GM23338 (cell line): Measurements from ENCODE around the gene PCBP3. TPM values are rescaled to one million over a fixed set of nuclear protein-coding genes. Genes with fewer than 3 reads are reported as not detected.

Experiments used
- ATAC-seq: fragments of 200-7000 bp; cut with Tn5 transposase; 3 replicates; pipeline ENCODE4 v1.9.1; 2020
- DNase-seq: peaks from one replicate; pipeline ENCODE4 v3.0.0-alpha.2; 2015; ENCODE audit warnings: low spot score
- H2AFZ ChIP-seq: fragments of 200-600 bp; sonication (generic); 2 replicates; pipeline ENCODE4 v1.8.0; 2016; ENCODE audit warnings: antibody characterized with exemption, mild to moderate bottlenecking, moderate library complexity
- H3F3A ChIP-seq: fragments of 200-600 bp; sonication (generic); replicated peaks from 2 replicates; pipeline ENCODE4 v1.8.0; 2017; ENCODE audit warnings: antibody characterized with exemption, mixed run types, low read depth
- H3K27ac ChIP-seq: fragments of 200-600 bp; sonication (generic); 2 replicates; pipeline ENCODE4 v1.6.1; 2016; ENCODE audit warnings: low read depth
- H3K27me3 ChIP-seq: fragments of 200-600 bp; sonication (generic); 2 replicates; pipeline ENCODE4 v1.8.0; 2016; ENCODE audit warnings: mild to moderate bottlenecking, mixed run types, moderate library complexity; ENCODE audit not compliant: insufficient read depth
- H3K36me3 ChIP-seq: fragments of 200-600 bp; sonication (generic); 2 replicates; pipeline ENCODE4 v1.8.0; 2016; ENCODE audit warnings: mild to moderate bottlenecking; ENCODE audit not compliant: insufficient read depth
- H3K4me1 ChIP-seq: fragments of 200-600 bp; sonication (generic); 2 replicates; pipeline ENCODE4 v1.8.0; 2016; ENCODE audit warnings: mild to moderate bottlenecking, moderate library complexity; ENCODE audit not compliant: insufficient read depth
- H3K4me2 ChIP-seq: fragments of 200-600 bp; sonication (generic); 2 replicates; pipeline ENCODE4 v1.7.1; 2017; ENCODE audit warnings: mixed run types
- H3K4me3 ChIP-seq: fragments of 200-600 bp; sonication (generic); 2 replicates; pipeline ENCODE4 v1.6.1; 2016; ENCODE audit warnings: mixed run types
- H3K79me2 ChIP-seq: fragments of 200-600 bp; sonication (generic); replicated peaks from 2 replicates; pipeline ENCODE4 v1.8.0; 2017; ENCODE audit warnings: mild to moderate bottlenecking; ENCODE audit not compliant: insufficient read depth
- H3K9me2 ChIP-seq: fragments of 200-600 bp; sonication (generic); 2 replicates; pipeline ENCODE4 v1.8.0; 2017; ENCODE audit not compliant: insufficient read depth
- H4K20me1 ChIP-seq: fragments of 200-600 bp; sonication (generic); replicated peaks from 2 replicates; pipeline ENCODE4 v1.8.0; 2017; ENCODE audit warnings: mild to moderate bottlenecking; ENCODE audit not compliant: insufficient read depth
- H3K27ac Mint-ChIP-seq: 2 replicates; pipeline ENCODE4 v1.8.0; 2020; ENCODE audit warnings: inconsistent platforms, mild to moderate bottlenecking, moderate library complexity, mixed read lengths
- H3K27me3 Mint-ChIP-seq: 3 replicates; pipeline ENCODE4 v1.8.0; 2022; ENCODE audit warnings: low read depth, mild to moderate bottlenecking, moderate library complexity, mixed read lengths, inconsistent platforms; ENCODE audit not compliant: insufficient read depth, poor library complexity
- H3K36me3 Mint-ChIP-seq: 3 replicates; pipeline ENCODE4 v1.8.0; 2021; ENCODE audit warnings: low read depth, mild to moderate bottlenecking, inconsistent platforms, moderate library complexity, mixed read lengths
- H3K4me1 Mint-ChIP-seq: 3 replicates; pipeline ENCODE4 v1.8.0; 2020; ENCODE audit warnings: mild to moderate bottlenecking, inconsistent platforms, mixed read lengths
- H3K4me3 Mint-ChIP-seq: 3 replicates; pipeline ENCODE4 v1.8.0; 2021; ENCODE audit warnings: moderate library complexity, mild to moderate bottlenecking, inconsistent platforms, mixed read lengths
- H3K9me3 Mint-ChIP-seq: 3 replicates; pipeline ENCODE4 v1.8.0; 2020; ENCODE audit warnings: moderate library complexity, mild to moderate bottlenecking, inconsistent platforms, mixed read lengths
- CREB1 ChIP-seq: fragments of 250-450 bp; sonication (Bioruptor Pico); IDR thresholded peaks from 2 replicates; pipeline ENCODE4 v1.5.0; 2020; ENCODE audit warnings: low read depth, mild to moderate bottlenecking, moderate library complexity
- CTCF ChIP-seq, 2 experiments: fragments of 200-600 bp in 1 of 2; sonication (generic) in 1 of 2; conservative IDR thresholded peaks; 2 replicates each; pipeline versions ENCODE4 v1.5.1 to v1.6.1; 2016 to 2017; ENCODE audit warnings: antibody characterized with exemption in 2 of 2, low read depth in 2 of 2, mild to moderate bottlenecking in 2 of 2, moderate library complexity in 1 of 2
- ETS1 ChIP-seq: IDR thresholded peaks from 2 replicates; pipeline ENCODE4 v1.6.1; 2016; ENCODE audit warnings: antibody characterized with exemption
- EZH2 ChIP-seq: fragments of 200-600 bp; sonication (generic); IDR thresholded peaks from one replicate; pipeline ENCODE4 v1.8.0; 2017; ENCODE audit warnings: antibody characterized with exemption, mild to moderate bottlenecking, low read depth; ENCODE audit not compliant: unreplicated experiment
- EZH2phosphoT487 ChIP-seq: fragments of 200-600 bp; sonication (generic); IDR thresholded peaks from one replicate; pipeline ENCODE4 v1.8.1; 2018; ENCODE audit warnings: antibody characterized with exemption; ENCODE audit not compliant: unreplicated experiment
- JUNB ChIP-seq: IDR thresholded peaks from one replicate; pipeline ENCODE4 v1.6.1; 2016; ENCODE audit warnings: antibody characterized with exemption; ENCODE audit not compliant: unreplicated experiment
- NANOG ChIP-seq: IDR thresholded peaks from 2 replicates; pipeline ENCODE4 v1.6.1; 2016; ENCODE audit warnings: antibody characterized with exemption, borderline replicate concordance
- POLR2AphosphoS5 ChIP-seq: IDR thresholded peaks from 2 replicates; pipeline ENCODE4 v1.6.1; 2016; ENCODE audit warnings: antibody characterized with exemption, low read depth
- REST ChIP-seq: IDR thresholded peaks from one replicate; pipeline ENCODE4 v1.6.1; 2018; ENCODE audit warnings: antibody characterized with exemption; ENCODE audit not compliant: unreplicated experiment
- STAT1 ChIP-seq: IDR thresholded peaks from one replicate; pipeline ENCODE4 v1.6.1; 2016; ENCODE audit warnings: antibody characterized with exemption; ENCODE audit not compliant: unreplicated experiment
- ZNF114 ChIP-seq: fragments of 250-450 bp; sonication (Bioruptor Pico); IDR thresholded peaks from 2 replicates; pipeline ENCODE4 v1.5.0; 2020; ENCODE audit warnings: mild to moderate bottlenecking, moderate library complexity
- ZNF331 ChIP-seq: fragments of 250-450 bp; sonication (Bioruptor Pico); IDR thresholded peaks from 2 replicates; pipeline ENCODE4 v1.5.0; 2020; ENCODE audit warnings: low read depth, mild to moderate bottlenecking, moderate library complexity
- polyA plus RNA-seq: library from polyadenylated mRNA; unstranded; fragments of >200 nt; fragmentation: Nextera tagmentation; extraction: Ambion mirVana; gene quantifications from 2 replicates; pipeline ENCODE4 v1.2.1, GENCODE V29; 2016
- total RNA-seq: library from RNA; depleted of rRNA; stranded (reverse); fragments of >200 nt; shearing (Covaris generic); gene quantifications from 2 replicates; pipeline ENCODE4 v1.2.3, GENCODE V29; 2014
- TF ChIP-seq, protein P1 (sequence below): fragments of 250-450 bp; sonication (Bioruptor Pico); IDR thresholded peaks from 2 replicates; pipeline ENCODE4 v1.5.0; 2020; ENCODE audit warnings: mild to moderate bottlenecking, moderate library complexity

Gene PCBP3
- total and polyA plus RNA-seq, 2 experiments from 2014 or later = 7.1 to 9.1 TPM

DNA sequence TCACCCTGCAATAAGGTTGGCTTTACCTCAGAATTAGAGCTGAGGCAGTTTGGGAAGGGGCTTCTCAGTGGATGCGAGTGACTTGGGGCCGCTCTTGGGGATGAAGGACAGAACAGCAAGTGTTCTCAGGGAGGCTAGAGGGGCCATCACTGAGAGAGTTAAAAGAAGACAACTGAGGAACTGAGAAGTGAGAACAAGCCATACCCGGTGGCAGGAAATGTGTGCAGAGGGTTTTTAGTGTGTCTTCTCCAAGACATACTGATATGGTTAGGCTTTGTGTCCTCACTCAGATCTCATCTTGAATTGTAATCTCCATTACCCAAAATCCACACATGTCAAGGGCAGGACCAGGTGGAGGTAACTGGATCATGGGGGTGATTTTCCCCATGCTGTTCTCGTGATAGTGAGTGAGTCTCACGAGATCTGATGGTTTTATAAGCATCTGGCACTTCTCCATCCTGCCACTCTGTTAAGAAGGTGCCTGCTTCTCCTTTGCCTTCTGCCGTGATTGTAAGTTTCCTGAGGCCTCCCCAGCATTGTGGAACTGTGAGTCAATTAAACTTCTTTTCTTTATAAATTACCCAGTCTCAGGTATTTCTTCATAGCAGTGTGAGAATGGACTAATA lies 75.8 kb downstream of the PCBP3 start:
- no peak overlapping the region for H3K4me3 ChIP-seq
- no peak overlapping the region for H3K4me2 ChIP-seq
- no peak overlapping the region for H3K4me3 Mint-ChIP-seq
- H3K4me1 ChIP-seq = no peaks in the 10 kb centered on the region
- no peaks in the 10 kb centered on the region for H4K20me1 ChIP-seq
- H3F3A ChIP-seq = no peaks in the 10 kb centered on the region
- no peaks in the 10 kb centered on the region for H3K27me3 ChIP-seq
- H3K27ac ChIP-seq = no peak overlapping the region
- H3K27me3 Mint-ChIP-seq = peaks cover 1% of the 10 kb centered on the region
- peaks cover 4% of the 10 kb centered on the region for H3K4me1 Mint-ChIP-seq
- no peaks in the 10 kb centered on the region for H3K9me3 Mint-ChIP-seq
- DNase-seq = no peak
- no peaks in the 10 kb centered on the region for H3K36me3 ChIP-seq
- no peak overlapping the region for H2AFZ ChIP-seq
- no peaks in the 10 kb centered on the region for H3K36me3 Mint-ChIP-seq
- ATAC-seq = no peak
- H3K27ac Mint-ChIP-seq = no peak overlapping the region
- no peaks in the 10 kb centered on the region for H3K79me2 ChIP-seq
- no peak for TF ChIP-seq ZNF114
- no peak for TF ChIP-seq EZH2phosphoT487
- TF ChIP-seq CREB1 (CRISPR knock-in tag) = no peak
- TF ChIP-seq REST = no peak
- TF ChIP-seq NANOG = no peak
- TF ChIP-seq STAT1 = no peak
- no peak for TF ChIP-seq ZNF331 (CRISPR knock-in tag)
- no peak for TF ChIP-seq POLR2AphosphoS5
- no peak for TF ChIP-seq CTCF (conservative IDR thresholded peaks at IDR 0.05; ENCODE audit: low read depth in 2 of 2)
- TF ChIP-seq, protein P1, sequence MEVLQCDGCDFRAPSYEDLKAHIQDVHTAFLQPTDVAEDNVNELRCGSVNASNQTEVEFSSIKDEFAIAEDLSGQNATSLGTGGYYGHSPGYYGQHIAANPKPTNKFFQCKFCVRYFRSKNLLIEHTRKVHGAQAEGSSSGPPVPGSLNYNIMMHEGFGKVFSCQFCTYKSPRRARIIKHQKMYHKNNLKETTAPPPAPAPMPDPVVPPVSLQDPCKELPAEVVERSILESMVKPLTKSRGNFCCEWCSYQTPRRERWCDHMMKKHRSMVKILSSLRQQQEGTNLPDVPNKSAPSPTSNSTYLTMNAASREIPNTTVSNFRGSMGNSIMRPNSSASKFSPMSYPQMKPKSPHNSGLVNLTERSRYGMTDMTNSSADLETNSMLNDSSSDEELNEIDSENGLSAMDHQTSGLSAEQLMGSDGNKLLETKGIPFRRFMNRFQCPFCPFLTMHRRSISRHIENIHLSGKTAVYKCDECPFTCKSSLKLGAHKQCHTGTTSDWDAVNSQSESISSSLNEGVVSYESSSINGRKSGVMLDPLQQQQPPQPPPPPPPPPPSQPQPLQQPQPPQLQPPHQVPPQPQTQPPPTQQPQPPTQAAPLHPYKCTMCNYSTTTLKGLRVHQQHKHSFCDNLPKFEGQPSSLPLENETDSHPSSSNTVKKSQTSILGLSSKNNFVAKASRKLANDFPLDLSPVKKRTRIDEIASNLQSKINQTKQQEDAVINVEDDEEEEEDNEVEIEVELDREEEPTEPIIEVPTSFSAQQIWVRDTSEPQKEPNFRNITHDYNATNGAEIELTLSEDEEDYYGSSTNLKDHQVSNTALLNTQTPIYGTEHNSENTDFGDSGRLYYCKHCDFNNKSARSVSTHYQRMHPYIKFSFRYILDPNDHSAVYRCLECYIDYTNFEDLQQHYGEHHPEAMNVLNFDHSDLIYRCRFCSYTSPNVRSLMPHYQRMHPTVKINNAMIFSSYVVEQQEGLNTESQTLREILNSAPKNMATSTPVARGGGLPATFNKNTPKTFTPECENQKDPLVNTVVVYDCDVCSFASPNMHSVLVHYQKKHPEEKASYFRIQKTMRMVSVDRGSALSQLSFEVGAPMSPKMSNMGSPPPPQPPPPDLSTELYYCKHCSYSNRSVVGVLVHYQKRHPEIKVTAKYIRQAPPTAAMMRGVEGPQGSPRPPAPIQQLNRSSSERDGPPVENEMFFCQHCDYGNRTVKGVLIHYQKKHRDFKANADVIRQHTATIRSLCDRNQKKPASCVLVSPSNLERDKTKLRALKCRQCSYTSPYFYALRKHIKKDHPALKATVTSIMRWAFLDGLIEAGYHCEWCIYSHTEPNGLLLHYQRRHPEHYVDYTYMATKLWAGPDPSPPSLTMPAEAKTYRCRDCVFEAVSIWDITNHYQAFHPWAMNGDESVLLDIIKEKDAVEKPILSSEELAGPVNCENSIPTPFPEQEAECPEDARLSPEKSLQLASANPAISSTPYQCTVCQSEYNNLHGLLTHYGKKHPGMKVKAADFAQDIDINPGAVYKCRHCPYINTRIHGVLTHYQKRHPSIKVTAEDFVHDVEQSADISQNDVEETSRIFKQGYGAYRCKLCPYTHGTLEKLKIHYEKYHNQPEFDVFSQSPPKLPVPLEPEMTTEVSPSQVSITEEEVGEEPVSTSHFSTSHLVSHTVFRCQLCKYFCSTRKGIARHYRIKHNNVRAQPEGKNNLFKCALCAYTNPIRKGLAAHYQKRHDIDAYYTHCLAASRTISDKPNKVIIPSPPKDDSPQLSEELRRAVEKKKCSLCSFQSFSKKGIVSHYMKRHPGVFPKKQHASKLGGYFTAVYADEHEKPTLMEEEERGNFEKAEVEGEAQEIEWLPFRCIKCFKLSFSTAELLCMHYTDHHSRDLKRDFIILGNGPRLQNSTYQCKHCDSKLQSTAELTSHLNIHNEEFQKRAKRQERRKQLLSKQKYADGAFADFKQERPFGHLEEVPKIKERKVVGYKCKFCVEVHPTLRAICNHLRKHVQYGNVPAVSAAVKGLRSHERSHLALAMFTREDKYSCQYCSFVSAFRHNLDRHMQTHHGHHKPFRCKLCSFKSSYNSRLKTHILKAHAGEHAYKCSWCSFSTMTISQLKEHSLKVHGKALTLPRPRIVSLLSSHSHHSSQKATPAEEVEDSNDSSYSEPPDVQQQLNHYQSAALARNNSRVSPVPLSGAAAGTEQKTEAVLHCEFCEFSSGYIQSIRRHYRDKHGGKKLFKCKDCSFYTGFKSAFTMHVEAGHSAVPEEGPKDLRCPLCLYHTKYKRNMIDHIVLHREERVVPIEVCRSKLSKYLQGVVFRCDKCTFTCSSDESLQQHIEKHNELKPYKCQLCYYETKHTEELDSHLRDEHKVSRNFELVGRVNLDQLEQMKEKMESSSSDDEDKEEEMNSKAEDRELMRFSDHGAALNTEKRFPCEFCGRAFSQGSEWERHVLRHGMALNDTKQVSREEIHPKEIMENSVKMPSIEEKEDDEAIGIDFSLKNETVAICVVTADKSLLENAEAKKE (CRISPR knock-in tag) = no peak
- no peak for TF ChIP-seq JUNB
- TF ChIP-seq EZH2 = no peak
- no peak for TF ChIP-seq ETS1
- no peaks in the 10 kb centered on the region for H3K9me2 ChIP-seq
